GM18499 (cell line): ENCODE results near the gene GOLPH3L.
"Not testable (repeated sequence)": the region's sequence is repeated elsewhere in the genome, so short reads cannot be mapped to it uniquely, and the experiment has no call there.

Experiments
- ATAC-seq: cut with Tn5 transposase; IDR thresholded peaks from one replicate; pipeline ENCODE4 v1.9.1; 2021; ENCODE audit warnings: moderate number of reproducible peaks; ENCODE audit not compliant: insufficient read depth, unreplicated experiment

GOLPH3L gene

DNA sequence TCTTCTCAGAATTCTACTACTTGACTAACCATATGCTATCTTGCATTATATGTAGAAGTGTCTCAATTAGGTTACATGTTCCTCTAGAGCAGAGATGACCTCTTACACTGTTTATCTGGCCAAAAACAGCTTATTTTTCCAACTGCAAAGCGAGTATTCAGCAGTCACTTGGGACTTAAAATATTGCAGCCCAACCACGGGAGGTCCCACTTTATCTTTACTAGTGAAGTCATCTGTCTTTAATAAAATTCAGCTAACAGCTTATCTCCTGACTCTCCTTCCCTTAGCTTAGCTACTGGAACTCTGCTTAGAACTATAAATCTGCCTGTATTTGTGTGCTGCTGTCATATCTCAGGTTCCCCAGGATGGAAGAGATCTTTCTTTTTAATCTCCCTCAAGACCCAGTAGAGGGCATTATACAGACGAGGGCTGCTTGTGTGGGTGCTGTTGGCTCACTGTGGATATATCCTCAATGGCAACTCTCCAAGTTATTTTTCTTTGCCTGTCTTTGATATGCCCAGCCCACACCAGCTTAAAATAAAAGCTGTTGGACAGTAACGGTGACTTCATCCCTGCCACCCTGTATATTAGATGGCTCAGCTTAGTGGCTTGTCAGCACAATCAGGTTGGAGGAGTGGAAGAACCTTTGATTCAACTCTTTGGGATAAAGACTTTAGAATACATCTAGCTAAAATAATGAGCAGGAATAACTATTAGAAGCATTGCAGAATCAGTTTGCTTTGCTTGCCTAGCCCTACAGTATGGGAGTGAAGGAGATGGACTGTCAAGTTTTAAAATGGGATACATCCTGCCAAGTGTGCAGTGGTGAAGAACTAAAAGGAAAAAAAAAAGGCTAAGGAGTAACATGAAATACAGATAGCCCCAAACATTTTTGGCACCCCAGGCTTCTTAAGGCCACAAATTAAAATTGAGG, 77.1 kb downstream of the GOLPH3L start:
- ATAC-seq: no peak

GRCh38 chr1:150615346-150616201, 81.4 kb downstream of the GOLPH3L start:
- no peak for ATAC-seq

GRCh38 chr1:150613061-150613920, 83.7 kb downstream of the GOLPH3L start:
- ATAC-seq: no peak

DNA sequence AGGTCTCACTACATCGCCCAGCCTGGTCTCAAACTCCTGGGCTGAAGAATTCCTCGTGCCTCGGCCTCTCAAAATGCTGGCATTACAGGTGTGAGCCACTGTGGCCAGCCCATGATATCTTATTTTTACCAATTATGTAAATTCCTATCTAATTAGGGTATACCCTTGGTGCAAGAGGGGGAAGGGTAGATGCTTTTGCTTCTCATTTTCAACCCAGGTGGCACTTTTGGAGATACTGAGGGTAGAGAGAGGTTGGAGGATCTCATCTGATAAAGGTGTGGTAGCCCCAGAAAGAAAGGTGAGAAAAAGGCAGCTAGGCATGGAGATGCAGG, 85.0 kb downstream of the GOLPH3L start:
- ATAC-seq: no peak

- ATAC-seq: no peak
These were observed 86.4 kb downstream of the GOLPH3L start for GRCh38 chr1:150610576-150610975.

DNA sequence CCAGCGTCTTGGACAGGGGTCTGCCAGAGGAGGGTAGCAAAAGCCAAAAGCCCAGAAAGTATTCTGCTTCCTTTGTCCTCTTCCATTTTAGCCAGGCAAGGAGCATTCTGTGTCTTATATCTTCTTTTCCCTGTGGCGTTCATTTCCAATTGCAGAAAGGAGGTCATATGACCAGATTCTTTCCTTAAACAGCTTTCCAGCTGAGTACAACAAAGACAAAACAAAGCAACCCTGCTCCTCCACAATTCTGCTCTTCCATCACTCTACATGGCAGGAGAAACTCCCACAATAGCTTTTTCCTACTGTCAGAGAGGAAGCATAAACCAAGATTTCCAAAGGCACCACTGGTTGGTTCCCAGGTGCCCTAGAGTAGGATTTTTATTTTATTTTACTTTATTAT, 87.2 kb downstream of the GOLPH3L start:
- no peak for ATAC-seq

DNA sequence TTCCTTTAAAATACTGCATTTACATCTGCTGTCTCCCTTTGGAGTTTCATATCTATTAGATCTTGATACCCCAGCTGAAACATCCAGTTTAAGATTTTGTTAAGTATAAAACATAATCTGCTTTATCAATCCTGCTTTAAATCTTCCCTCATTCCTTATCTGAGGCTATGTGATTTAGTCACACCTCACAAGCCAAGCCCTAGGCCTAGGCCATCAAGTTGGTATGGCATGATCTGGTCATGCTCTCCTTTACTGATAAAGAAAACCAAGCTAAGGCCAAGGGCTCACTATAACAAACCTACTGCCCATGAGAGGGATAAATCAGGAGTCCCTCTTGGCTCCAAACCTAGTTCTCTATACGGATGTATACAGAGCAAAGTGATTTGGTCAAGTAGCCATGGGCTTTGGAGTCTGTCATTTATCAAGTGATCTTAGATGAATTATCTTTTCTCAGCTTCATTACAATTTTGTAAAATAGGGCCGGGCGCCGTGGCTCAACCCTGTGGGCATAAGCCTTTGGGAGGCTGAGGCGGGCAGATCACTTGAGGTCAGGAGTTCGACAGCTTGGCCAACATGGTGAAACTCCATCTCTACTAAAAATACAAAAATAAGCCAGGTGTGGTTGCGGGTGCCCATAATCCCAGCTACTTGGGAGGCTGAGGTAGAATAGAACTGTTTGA, 90.4 kb downstream of the GOLPH3L start:
- ATAC-seq: no peak

DNA sequence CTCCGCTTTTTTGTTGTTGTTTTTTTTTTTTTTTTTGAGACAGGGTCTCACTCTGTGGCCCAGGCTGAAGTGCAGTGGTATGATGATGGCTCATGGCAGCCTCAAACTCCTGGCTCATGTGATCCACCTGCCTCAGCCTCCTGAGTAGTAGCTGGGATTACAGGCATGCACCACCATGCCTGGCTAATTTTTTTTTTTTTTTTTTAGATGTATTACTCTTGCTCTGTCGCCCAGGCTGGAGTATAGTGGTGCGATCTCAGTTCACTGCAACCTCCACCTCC, 91.6 kb downstream of the GOLPH3L start:
- not testable (repeated sequence) for ATAC-seq

DNA sequence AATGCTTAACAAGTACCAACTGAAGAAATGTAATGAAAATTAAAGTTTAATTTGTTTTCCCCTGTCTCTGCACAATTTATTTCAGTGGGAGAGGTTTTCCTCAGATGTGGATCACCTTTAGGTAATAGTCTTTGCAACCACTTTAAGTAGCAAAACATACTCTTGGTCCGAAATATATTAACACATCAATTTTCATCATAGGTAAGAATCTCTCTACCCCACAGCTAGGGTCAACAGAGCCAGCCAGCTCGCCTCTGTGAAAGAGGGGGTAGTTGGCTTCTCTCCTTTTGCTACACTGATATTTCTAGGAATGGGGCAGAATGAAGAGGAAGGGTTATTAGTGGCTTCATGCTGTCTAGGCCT, 92.7 kb downstream of the GOLPH3L start:
- no peak for ATAC-seq

GRCh38 chr1:150603711-150604110, 93.2 kb downstream of the GOLPH3L start:
- no peak for ATAC-seq

- not testable (repeated sequence) for ATAC-seq
These were observed 94.6 kb downstream of the GOLPH3L start for GRCh38 chr1:150602372-150602771.

GRCh38 chr1:150601540-150601939, 95.4 kb downstream of the GOLPH3L start:
- ATAC-seq: no peak

GRCh38 chr1:150598346-150598745, 98.6 kb downstream of the GOLPH3L start:
- not testable (repeated sequence) for ATAC-seq

GRCh38 chr1:150596976-150597375, 100.0 kb downstream of the GOLPH3L start:
- no peak for ATAC-seq
